Measurements from ENCODE around the gene UNC119B. TPM values are rescaled to one million over a fixed set of nuclear protein-coding genes. Genes with fewer than 3 reads are reported as not detected.

The UNC119B gene
- total RNA-seq, 1 experiment from 2014 or later = 51.5 TPM

DNA sequence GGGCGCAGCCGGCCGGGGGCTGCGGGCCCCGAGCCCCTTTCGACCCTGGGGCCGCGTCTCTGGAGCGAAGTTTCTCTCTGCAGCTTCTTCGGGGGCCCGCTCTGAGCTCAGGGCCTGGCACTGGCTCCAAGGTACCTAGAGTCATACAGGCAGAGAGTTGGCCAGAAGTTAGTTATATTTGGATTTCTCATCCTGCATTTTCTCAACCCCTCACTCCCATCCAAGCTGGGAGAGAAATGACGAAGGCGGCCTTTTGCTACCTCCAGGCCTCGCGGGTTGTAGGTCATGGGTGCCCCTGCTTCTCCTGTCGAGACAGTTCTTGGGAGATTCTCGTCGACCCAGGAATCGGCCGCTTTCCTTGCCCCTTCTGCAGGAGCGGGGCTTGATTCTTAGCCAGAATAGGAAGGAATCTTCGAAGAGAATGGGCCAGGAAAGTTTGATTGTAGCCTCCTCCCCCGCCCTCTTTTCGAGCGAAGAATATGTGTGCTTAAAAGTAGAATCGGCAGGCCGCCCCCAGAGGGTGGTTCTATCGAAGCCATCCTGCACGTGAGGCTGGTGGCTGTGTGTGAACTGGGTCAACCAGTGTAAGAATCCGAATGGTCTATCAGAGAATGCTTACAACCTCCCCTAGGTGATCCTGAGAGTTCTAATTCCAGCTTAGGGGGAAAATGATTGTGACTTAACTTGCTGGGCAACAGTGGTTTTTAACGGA is 22.5 kb upstream of the UNC119B start:
- TF ChIP-seq, protein P1, sequence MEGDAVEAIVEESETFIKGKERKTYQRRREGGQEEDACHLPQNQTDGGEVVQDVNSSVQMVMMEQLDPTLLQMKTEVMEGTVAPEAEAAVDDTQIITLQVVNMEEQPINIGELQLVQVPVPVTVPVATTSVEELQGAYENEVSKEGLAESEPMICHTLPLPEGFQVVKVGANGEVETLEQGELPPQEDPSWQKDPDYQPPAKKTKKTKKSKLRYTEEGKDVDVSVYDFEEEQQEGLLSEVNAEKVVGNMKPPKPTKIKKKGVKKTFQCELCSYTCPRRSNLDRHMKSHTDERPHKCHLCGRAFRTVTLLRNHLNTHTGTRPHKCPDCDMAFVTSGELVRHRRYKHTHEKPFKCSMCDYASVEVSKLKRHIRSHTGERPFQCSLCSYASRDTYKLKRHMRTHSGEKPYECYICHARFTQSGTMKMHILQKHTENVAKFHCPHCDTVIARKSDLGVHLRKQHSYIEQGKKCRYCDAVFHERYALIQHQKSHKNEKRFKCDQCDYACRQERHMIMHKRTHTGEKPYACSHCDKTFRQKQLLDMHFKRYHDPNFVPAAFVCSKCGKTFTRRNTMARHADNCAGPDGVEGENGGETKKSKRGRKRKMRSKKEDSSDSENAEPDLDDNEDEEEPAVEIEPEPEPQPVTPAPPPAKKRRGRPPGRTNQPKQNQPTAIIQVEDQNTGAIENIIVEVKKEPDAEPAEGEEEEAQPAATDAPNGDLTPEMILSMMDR (conservative IDR thresholded peaks at IDR 0.05) = no peak
- H4K5ac ChIP-seq (ENCODE audit: insufficient read length, low read depth, low read length) = no peak overlapping the region
- H4K91ac ChIP-seq (ENCODE audit: insufficient read length, low read depth, low read length) = no peak overlapping the region
- no peak for DNase-seq
- no peak overlapping the region for H3K23ac ChIP-seq (ENCODE audit: insufficient read length, low read depth, low read length)
- H4K20me1 ChIP-seq (ENCODE audit: control insufficient read depth, insufficient read depth, insufficient read length) = no peaks in the 10 kb centered on the region
- no peaks in the 10 kb centered on the region for H3K27me3 ChIP-seq (ENCODE audit: insufficient read depth, low read length)
- no peak overlapping the region for H2AK5ac ChIP-seq (ENCODE audit: insufficient read length, low read length)
- no peak overlapping the region for H2BK15ac ChIP-seq (ENCODE audit: low read depth, low read length)
- H3K4me2 ChIP-seq (ENCODE audit: insufficient read depth, insufficient read length, low read length) = peak overlapping the region; percentile 97
- H2BK5ac ChIP-seq (ENCODE audit: insufficient read length, low read length) = no peak overlapping the region
- peak overlapping the region; percentile 65 to 85 (median 74); a peak in 4 of 7 replicates for H3K27ac Mint-ChIP-seq
- no peak overlapping the region for H3K4ac ChIP-seq (ENCODE audit: low read depth, low read length)
- H3K56ac ChIP-seq (ENCODE audit: insufficient read length, low read depth, low read length) = no peak overlapping the region
- no peak overlapping the region for H3T11ph ChIP-seq (ENCODE audit: low read length)
- no peaks in the 10 kb centered on the region for H3K9me3 ChIP-seq (ENCODE audit: control insufficient read depth, low read depth, low read length)
- H3K9me3 Mint-ChIP-seq = no peaks in the 10 kb centered on the region
- H3K27ac ChIP-seq (ENCODE audit: insufficient read length, low read depth, low read length) = no peak overlapping the region
- H2AFZ ChIP-seq (ENCODE audit: low read length) = no peak overlapping the region
- H3K14ac ChIP-seq (ENCODE audit: insufficient read depth, low read length) = peak overlapping the region; percentile 77
- H3K4me1 ChIP-seq (ENCODE audit: insufficient read depth, low read length) = peaks cover 5% of the 10 kb centered on the region; the same call in 1 of the 2 replicates
- H3K79me1 ChIP-seq (ENCODE audit: insufficient read depth, low read depth, low read length, poor library complexity, severe bottlenecking) = no peaks in the 10 kb centered on the region
- no CpG with 5 or more reads among the region's 31 CpGs for WGBS (ENCODE audit: extremely low coverage, insufficient read length, low lambda C conversion rate)
- H3K4me1 Mint-ChIP-seq = peaks cover 40 to 46% of the 10 kb centered on the region in 2 experiments
- no peaks in the 10 kb centered on the region; the same call in 1 of the 2 replicates for H3K27me3 Mint-ChIP-seq (ENCODE audit: low read depth)
- H3K9ac ChIP-seq (ENCODE audit: extremely low read depth, insufficient read length, low read length) = peak overlapping the region; percentile 82
- H4K8ac ChIP-seq (replicated peaks; ENCODE audit: insufficient read length, low read depth, low read length) = no peak overlapping the region
- no peak overlapping the region for H2BK120ac ChIP-seq (ENCODE audit: low read depth, low read length, poor library complexity, severe bottlenecking)
- no peak overlapping the region for H2BK12ac ChIP-seq (ENCODE audit: insufficient read length, low read depth, low read length)
- H3K36me3 Mint-ChIP-seq (ENCODE audit: insufficient read depth in 1 of 3, low read depth in 3 of 3) = peaks cover 0 to 9% (median 0%) of the 10 kb centered on the region in 3 experiments; a peak in 2 of 7 replicates
- peaks cover 34% of the 10 kb centered on the region for H3K79me2 ChIP-seq (ENCODE audit: insufficient read depth, low read length)
- no peak overlapping the region for H3K18ac ChIP-seq (ENCODE audit: insufficient read length, low read depth, low read length)
- peaks cover 14% of the 10 kb centered on the region for H3K23me2 ChIP-seq (ENCODE audit: insufficient read length, low read depth, low read length, poor library complexity, severe bottlenecking)
- peak overlapping the region; percentile 89 to 96 for H3K4me3 Mint-ChIP-seq
- no peak overlapping the region for H2BK20ac ChIP-seq (ENCODE audit: low read depth, low read length, poor library complexity, severe bottlenecking)
